K562 (cell line): Measurements from ENCODE around the gene CEMP1. TPM values are rescaled to one million over a fixed set of nuclear protein-coding genes. Genes with fewer than 3 reads are reported as not detected.

Experiments
- ATF1 ChIP-seq, 2 experiments: fragments of 450-650 bp in 1 of 2; IDR thresholded peaks; 2 replicates each; pipeline ENCODE4 v1.6.1; 2016; ENCODE audit warnings: missing compliant biosample characterization in 1 of 2, missing genetic modification characterization in 1 of 2
- CREBBP ChIP-seq: IDR thresholded peaks from one replicate; pipeline ENCODE4 v1.6.1; 2012; ENCODE audit warnings: low read depth, mild to moderate bottlenecking, control low read depth, inconsistent platforms, low read length
- FOXA1 ChIP-seq: fragments of 450-650 bp; IDR thresholded peaks from 2 replicates; pipeline ENCODE4 v1.6.1; 2016; ENCODE audit warnings: mild to moderate bottlenecking, borderline replicate concordance
- GATAD2A ChIP-seq: fragments of 450-650 bp; IDR thresholded peaks from 2 replicates; pipeline ENCODE4 v1.6.1; 2017
- HNRNPLL ChIP-seq: fragments of 200-400 bp; formaldehyde crosslinking; IDR thresholded peaks from 2 replicates; pipeline ENCODE4 v1.6.1; 2017; ENCODE audit warnings: low read length, low read depth, mild to moderate bottlenecking; ENCODE audit not compliant: poor library complexity, severe bottlenecking
- MECOM ChIP-seq: fragments of 250-450 bp; sonication (Bioruptor Pico); IDR thresholded peaks from 2 replicates; pipeline ENCODE4 v1.8.0; 2022; ENCODE audit warnings: inconsistent platforms
- MYNN ChIP-seq, 2 experiments: sonication (generic); formaldehyde crosslinking in 1 of 2; IDR thresholded peaks; 2 replicates each; pipeline versions ENCODE4 v1.5.0 to v1.6.1; 2016 to 2020; ENCODE audit warnings: antibody characterized with exemption in 1 of 2, missing genetic modification reagents in 1 of 2
- NONO ChIP-seq, 2 experiments: fragments of 200-400 bp in 1 of 2; fragments of 450-650 bp in 1 of 2; formaldehyde crosslinking in 1 of 2; IDR thresholded peaks; 2 replicates each; pipeline ENCODE4 v1.6.1; 2017; ENCODE audit warnings: low read depth in 2 of 2, mild to moderate bottlenecking in 2 of 2, moderate library complexity in 2 of 2, low read length in 1 of 2
- NRF1 ChIP-seq, 2 experiments: fragments of 450-650 bp; IDR thresholded peaks in 1 of 2; conservative IDR thresholded peaks in 1 of 2; 2 replicates each; pipeline ENCODE4 v1.6.1; 2014; ENCODE audit warnings: mild to moderate bottlenecking in 2 of 2
- TCFL5 ChIP-seq: fragments of 250-450 bp; sonication (Bioruptor Pico); conservative IDR thresholded peaks from 2 replicates; pipeline ENCODE4 v1.6.1; 2021; ENCODE audit warnings: mild to moderate bottlenecking, moderate library complexity, matching md5 sums
- ZBTB8A ChIP-seq: fragments of 450-650 bp; IDR thresholded peaks from 2 replicates; pipeline ENCODE4 v1.6.1; 2018; ENCODE audit warnings: mild to moderate bottlenecking, moderate library complexity; ENCODE audit not compliant: partially characterized antibody
- polyA plus RNA-seq, 8 experiments: library from polyadenylated mRNA; depleted of rRNA in 4 of 8; stranded (reverse) in 5 of 8; unstranded in 3 of 8; fragments of >200 nt; fragmentation: Nextera tagmentation in 2 of 8; fragmentation: Illumina TruSeq in 1 of 8; extraction: Ambion mirVana in 2 of 8; extraction: Trizol in 1 of 8; gene quantifications; 2 replicates each; pipeline versions ENCODE4 v1.2.1 to v1.2.3, GENCODE V29; 2011 to 2014; ENCODE audit warnings: inconsistent platforms in 1 of 8, missing spikeins in 1 of 8
- total RNA-seq, 7 experiments: library from RNA; depleted of rRNA in 6 of 7; stranded (reverse); fragments of >200 nt in 6 of 7; fragmentation: Illumina TruSeq in 2 of 7; extraction: Trizol in 2 of 7; gene quantifications; 2 replicates each; pipeline versions ENCODE4 v1.2.1 to v1.2.3, GENCODE V29; 2011 to 2021; ENCODE audit warnings: low replicate concordance in 1 of 7
- TF ChIP-seq, protein P1 (sequence below): fragments of 250-450 bp; sonication (Bioruptor Pico); IDR thresholded peaks from 2 replicates; pipeline ENCODE4 v1.4.0; 2020; ENCODE audit warnings: mild to moderate bottlenecking, moderate library complexity
- TF ChIP-seq, protein P2 (sequence below): fragments of 450-650 bp; IDR thresholded peaks from 2 replicates; pipeline ENCODE4 v1.6.1; 2016
- TF ChIP-seq, protein P3 (sequence below): fragments of 250-450 bp; sonication (Bioruptor Pico); IDR thresholded peaks from 2 replicates; pipeline ENCODE4 v1.4.0; 2020; ENCODE audit warnings: borderline replicate concordance

Gene CEMP1
- total and polyA plus RNA-seq, 9 of the 15 experiments (the other 6 are each of a cell fraction or from before 2014, with no cell fraction given) = 0.05 to 0.45 TPM; not detected in 7

DNA sequence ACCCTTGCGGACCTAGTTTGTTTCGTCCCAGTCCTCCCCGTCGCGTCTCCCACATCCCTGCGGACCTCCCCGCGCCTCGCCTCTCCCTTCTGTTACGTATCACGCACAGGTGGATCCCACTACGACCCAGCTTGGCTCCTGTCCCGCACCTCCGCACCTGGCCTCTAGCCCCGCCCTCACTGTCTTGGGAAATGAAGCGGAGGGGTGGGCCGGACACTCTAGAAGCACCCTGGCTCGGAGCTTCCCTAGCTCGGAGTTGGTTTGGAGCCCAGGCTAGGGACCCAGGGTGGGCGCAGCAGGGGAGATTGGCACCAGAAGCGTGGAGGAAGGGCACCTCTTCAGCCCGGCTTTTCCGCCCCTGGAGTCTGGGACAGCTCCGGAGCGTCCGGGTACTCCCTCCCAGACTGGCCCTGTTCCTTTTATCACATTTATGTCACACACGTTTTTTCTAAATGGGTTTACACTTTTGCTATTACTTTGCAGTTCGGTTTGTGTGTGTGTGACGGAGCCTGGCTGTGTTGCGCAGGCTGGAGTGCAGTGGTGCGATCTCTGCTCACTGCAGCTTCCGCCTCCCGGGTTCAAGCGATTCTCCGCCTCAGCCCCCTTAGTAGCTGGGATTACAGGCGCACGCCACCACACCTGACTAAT is 1.4 kb upstream of the CEMP1 start (continued):
- TF ChIP-seq, protein P1, sequence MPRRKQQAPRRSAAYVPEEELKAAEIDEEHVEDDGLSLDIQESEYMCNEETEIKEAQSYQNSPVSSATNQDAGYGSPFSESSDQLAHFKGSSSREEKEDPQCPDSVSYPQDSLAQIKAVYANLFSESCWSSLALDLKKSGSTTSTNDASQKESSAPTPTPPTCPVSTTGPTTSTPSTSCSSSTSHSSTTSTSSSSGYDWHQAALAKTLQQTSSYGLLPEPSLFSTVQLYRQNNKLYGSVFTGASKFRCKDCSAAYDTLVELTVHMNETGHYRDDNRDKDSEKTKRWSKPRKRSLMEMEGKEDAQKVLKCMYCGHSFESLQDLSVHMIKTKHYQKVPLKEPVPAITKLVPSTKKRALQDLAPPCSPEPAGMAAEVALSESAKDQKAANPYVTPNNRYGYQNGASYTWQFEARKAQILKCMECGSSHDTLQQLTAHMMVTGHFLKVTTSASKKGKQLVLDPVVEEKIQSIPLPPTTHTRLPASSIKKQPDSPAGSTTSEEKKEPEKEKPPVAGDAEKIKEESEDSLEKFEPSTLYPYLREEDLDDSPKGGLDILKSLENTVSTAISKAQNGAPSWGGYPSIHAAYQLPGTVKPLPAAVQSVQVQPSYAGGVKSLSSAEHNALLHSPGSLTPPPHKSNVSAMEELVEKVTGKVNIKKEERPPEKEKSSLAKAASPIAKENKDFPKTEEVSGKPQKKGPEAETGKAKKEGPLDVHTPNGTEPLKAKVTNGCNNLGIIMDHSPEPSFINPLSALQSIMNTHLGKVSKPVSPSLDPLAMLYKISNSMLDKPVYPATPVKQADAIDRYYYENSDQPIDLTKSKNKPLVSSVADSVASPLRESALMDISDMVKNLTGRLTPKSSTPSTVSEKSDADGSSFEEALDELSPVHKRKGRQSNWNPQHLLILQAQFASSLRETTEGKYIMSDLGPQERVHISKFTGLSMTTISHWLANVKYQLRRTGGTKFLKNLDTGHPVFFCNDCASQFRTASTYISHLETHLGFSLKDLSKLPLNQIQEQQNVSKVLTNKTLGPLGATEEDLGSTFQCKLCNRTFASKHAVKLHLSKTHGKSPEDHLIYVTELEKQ (CRISPR knock-in tag) = no peak
- TF ChIP-seq, protein P2, sequence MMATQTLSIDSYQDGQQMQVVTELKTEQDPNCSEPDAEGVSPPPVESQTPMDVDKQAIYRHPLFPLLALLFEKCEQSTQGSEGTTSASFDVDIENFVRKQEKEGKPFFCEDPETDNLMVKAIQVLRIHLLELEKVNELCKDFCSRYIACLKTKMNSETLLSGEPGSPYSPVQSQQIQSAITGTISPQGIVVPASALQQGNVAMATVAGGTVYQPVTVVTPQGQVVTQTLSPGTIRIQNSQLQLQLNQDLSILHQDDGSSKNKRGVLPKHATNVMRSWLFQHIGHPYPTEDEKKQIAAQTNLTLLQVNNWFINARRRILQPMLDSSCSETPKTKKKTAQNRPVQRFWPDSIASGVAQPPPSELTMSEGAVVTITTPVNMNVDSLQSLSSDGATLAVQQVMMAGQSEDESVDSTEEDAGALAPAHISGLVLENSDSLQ = no peak
- no peak for TF ChIP-seq ATF1 (CRISPR knock-in tag; IDR thresholded peaks at IDR 0.05)
- peak; percentile 11; the same call in 1 of the 2 replicates for TF ChIP-seq ATF1 (tag; IDR thresholded peaks at IDR 0.05)
- TF ChIP-seq CREBBP = no peak
- TF ChIP-seq NONO (IDR thresholded peaks at IDR 0.05; ENCODE audit: low read depth in 2 of 2, low read length in 1 of 2) = no peak
- no peak for TF ChIP-seq MECOM (CRISPR knock-in tag)
- no peak for TF ChIP-seq TCFL5 (CRISPR knock-in tag)
- TF ChIP-seq NRF1 (conservative IDR thresholded peaks at IDR 0.05 in 1 of 2, IDR thresholded peaks at IDR 0.05 in 1 of 2) = peak; percentile 86 to 88
- TF ChIP-seq FOXA1 = no peak
- no peak for TF ChIP-seq MYNN (IDR thresholded peaks at IDR 0.05)
- TF ChIP-seq MYNN (CRISPR knock-in tag; IDR thresholded peaks at IDR 0.05) = no peak
- TF ChIP-seq, protein P3, sequence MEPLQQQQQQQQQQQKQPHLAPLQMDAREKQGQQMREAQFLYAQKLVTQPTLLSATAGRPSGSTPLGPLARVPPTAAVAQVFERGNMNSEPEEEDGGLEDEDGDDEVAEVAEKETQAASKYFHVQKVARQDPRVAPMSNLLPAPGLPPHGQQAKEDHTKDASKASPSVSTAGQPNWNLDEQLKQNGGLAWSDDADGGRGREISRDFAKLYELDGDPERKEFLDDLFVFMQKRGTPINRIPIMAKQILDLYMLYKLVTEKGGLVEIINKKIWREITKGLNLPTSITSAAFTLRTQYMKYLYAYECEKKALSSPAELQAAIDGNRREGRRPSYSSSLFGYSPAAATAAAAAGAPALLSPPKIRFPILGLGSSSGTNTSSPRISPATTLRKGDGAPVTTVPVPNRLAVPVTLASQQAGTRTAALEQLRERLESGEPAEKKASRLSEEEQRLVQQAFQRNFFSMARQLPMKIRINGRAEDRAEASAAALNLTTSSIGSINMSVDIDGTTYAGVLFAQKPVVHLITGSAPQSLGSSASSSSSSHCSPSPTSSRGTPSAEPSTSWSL (CRISPR knock-in tag) = no peak
- TF ChIP-seq GATAD2A = 0 out of 2 replicates have a peak, but pooled peaks have one; percentile 9
- TF ChIP-seq ZBTB8A = no peak
- TF ChIP-seq HNRNPLL = peak; percentile 35
